Mucosa of descending colon (tissue), 3 donors: ENCODE data around the gene CENPF. TPM values are rescaled to one million over a fixed set of nuclear protein-coding genes. Genes with fewer than 3 reads are reported as not detected.

Experiments used
- ATAC-seq: fragments of 200-7000 bp; cut with Tn5 transposase; one replicate; pipeline ENCODE4 v1.9.1; 2020; ENCODE audit warnings: mild to moderate bottlenecking, moderate library complexity
- DNase-seq, 3 donors: peaks; one replicate each; pipeline ENCODE4 v3.0.0-alpha.2; 2020
- H3K36me3 ChIP-seq: fragments of 200-600 bp; one replicate; pipeline ENCODE4 v1.8.0; 2021; ENCODE audit warnings: low read depth, mild to moderate bottlenecking
- H3K4me1 ChIP-seq: fragments of 200-600 bp; one replicate; pipeline ENCODE4 v1.8.0; 2021; ENCODE audit warnings: low read depth, mild to moderate bottlenecking
- H3K4me3 ChIP-seq: fragments of 200-600 bp; one replicate; pipeline ENCODE4 v1.8.0; 2021; ENCODE audit warnings: mild to moderate bottlenecking
- H3K9me3 ChIP-seq: fragments of 200-600 bp; one replicate; pipeline ENCODE4 v1.8.0; 2021; ENCODE audit warnings: mild to moderate bottlenecking
- intact Hi-C, 2 donors: fragments of 100-400 bp; cut with DNase I in 1 of 2; cut with micrococcal nuclease in 1 of 2; formaldehyde crosslinking; loops; one replicate each; pipeline versions ENCODE4 v1.11.0 to v1.11.1; 2022; cut with DNase I, micrococcal nuclease
- total RNA-seq, 3 donors: library from RNA; stranded (reverse); fragmentation: NEBNext Ultra II Directional in 2 of 3; extraction: Animal tissue kit (Norgen Biotek cat#: 25700) in 2 of 3; gene quantifications; one replicate each; pipeline versions ENCODE4 v1.2.1 to v1.2.4, GENCODE V29; 2021 to 2023
- TF ChIP-seq, protein P1 (sequence below): fragments of 200-600 bp; IDR thresholded peaks from one replicate; pipeline ENCODE4 v1.8.0; 2022; ENCODE audit warnings: antibody characterized with exemption, mild to moderate bottlenecking
- donor health status: DM: no; HTN: no; CAD: no; lungs with moderate emphysema.
- donor health status: DM: no; HTN: no; CAD: no.
- donor health status: DM: no; HTN: yes; CAD: no.

Gene CENPF
- total RNA-seq, 3 donors from 2014 or later = 4.1 to 27.1 (median 6.3) TPM

DNA sequence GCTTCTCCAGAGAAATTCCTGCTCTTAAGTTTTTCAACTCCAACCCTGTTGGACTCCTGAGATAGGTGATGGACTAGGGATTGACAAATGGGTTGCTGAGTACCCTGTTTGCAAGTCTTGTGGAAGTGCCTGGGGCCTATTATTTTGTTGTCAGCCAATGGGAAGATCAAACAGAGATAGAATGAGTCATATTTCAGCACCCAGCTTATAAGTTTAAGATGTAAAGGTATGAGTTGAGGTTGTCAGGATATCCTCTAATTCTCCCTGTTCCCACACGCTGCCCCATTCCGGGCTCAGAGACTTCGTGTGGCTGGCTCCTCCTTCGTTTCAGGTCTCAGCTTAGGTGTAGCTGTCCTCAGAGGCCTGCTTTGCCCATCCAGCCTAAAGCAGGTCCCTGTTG lies 91.8 kb downstream of the CENPF start:
- TF ChIP-seq, protein P1, sequence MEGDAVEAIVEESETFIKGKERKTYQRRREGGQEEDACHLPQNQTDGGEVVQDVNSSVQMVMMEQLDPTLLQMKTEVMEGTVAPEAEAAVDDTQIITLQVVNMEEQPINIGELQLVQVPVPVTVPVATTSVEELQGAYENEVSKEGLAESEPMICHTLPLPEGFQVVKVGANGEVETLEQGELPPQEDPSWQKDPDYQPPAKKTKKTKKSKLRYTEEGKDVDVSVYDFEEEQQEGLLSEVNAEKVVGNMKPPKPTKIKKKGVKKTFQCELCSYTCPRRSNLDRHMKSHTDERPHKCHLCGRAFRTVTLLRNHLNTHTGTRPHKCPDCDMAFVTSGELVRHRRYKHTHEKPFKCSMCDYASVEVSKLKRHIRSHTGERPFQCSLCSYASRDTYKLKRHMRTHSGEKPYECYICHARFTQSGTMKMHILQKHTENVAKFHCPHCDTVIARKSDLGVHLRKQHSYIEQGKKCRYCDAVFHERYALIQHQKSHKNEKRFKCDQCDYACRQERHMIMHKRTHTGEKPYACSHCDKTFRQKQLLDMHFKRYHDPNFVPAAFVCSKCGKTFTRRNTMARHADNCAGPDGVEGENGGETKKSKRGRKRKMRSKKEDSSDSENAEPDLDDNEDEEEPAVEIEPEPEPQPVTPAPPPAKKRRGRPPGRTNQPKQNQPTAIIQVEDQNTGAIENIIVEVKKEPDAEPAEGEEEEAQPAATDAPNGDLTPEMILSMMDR = no peak
- Histone ChIP-seq H3K4me1 (no peaks in the 10 kb centered on the region), H3K9me3 (no peaks in the 10 kb centered on the region), H3K4me3 (no peak overlapping the region), H3K36me3 (no peaks in the 10 kb centered on the region)
- intact Hi-C loops = no loop called here
- DNase-seq (no peak), ATAC-seq (no peak)

DNA sequence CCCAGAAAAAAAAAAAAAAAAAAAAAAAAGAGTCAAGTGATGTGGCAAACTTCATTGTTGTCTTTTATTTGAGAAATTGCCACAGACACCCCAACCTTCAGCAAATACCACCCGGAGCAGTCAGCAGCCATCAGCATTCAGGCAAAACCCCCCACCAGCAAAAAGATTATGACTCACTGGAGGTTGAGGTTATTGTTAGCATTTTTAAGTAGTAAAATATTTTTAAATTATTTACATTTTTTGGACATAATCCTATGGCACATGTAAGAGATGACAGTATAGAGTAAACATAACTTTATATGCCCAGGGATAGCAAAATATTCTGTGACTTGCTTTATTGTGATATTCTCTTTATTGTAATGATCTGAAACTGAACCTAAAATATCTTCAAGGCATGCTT lies 95.6 kb downstream of the CENPF start:
- TF ChIP-seq, protein P1 = no peak
- ATAC-seq = no peak
- no peaks in the 10 kb centered on the region for H3K36me3 ChIP-seq
- intact Hi-C loops = no loop called here
- no peaks in the 10 kb centered on the region for H3K9me3 ChIP-seq
- DNase-seq = no peak
- no peak overlapping the region for H3K4me3 ChIP-seq
- H3K4me1 ChIP-seq = no peaks in the 10 kb centered on the region

DNA sequence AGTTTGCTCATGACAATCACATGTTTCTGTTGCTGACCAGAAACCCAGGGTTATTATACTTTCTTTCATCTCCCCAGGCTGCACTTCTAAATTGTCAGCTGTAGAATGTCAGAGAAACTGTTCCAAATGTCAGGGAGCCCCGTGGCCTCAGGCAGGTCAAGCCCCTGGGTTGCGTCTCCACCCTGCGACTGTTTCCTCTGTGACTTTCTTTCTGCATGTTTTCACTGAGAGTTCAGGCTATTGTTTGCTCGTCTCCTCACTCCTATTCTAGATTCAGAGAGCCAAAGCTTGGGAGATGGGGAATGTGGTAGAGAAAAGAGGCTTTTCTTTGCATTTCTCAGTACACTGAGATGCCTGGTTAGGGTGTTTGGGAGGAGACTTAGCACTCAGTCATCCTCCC lies 97.4 kb downstream of the CENPF start:
- TF ChIP-seq, protein P1 = no peak
- ATAC-seq = no peak
- no peaks in the 10 kb centered on the region for H3K36me3 ChIP-seq
- no peaks in the 10 kb centered on the region for H3K4me1 ChIP-seq
- no peaks in the 10 kb centered on the region for H3K9me3 ChIP-seq
- DNase-seq = no peak
- intact Hi-C loops = no loop called here
- no peak overlapping the region for H3K4me3 ChIP-seq

DNA sequence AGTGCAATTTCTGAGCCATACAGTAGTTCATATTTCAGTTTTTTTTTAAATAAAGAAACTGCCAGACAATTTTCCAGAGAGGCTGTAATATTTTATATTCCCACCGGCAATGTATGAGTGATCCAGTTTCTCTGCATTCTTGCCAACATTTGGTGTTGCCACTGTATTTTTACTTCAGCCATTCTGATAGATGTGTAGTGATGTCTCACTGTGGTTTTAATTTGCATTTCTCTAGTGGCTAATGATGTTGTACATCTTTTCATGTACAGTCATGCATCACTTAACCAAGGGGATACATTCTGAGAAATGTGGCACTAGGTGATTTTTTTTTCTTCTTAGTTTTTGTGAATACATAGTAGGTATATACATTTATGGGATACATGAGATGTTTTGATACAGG lies 99.6 kb downstream of the CENPF start:
- no peaks in the 10 kb centered on the region for H3K36me3 ChIP-seq
- intact Hi-C loops = no loop called here
- H3K4me3 ChIP-seq = no peak overlapping the region
- ATAC-seq (no peak), DNase-seq (no peak)
- TF ChIP-seq, protein P1 = no peak
- H3K9me3 ChIP-seq = no peaks in the 10 kb centered on the region
- no peaks in the 10 kb centered on the region for H3K4me1 ChIP-seq

DNA sequence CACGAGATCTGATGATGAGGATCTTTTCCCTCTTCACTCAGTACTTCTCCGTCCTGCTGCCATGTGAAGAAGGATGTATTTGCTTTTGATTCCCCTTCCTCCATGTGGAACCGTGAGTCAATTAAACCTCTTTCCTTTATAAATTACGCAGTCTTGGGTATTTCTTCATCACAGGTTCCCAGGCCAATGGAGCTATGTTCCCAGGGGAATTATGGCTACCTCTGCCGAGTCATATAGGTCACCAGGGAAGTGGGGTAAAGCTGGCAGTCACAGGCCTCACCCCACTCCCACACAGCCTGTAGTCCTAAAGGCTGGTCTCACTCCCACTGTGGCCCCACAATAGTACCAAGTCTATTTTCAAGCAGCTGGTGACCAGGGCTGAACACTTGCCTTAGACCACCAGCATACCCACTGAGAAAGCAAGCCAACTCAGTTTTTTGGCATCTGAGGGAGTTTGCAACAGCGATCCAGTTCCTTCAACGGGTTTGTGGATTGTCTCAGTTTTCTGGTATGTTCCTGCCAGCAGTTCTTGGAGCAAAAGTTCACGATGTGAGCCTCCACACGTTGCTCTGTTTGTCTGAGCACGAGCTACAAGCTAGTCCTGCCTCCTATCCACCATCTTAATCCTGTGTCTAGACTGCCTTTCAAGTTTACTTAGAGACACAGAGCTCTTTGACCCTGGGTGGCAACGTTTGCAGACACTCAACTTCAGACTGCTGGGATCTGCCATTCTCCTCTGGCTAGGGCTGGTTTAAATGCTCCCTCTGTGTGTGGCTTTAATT lies 104.5 kb downstream of the CENPF start:
- Histone ChIP-seq H3K4me3 (no peak overlapping the region), H3K36me3 (no peaks in the 10 kb centered on the region), H3K4me1 (no peaks in the 10 kb centered on the region), H3K9me3 (no peaks in the 10 kb centered on the region)
- TF ChIP-seq, protein P1 = no peak
- intact Hi-C loops = no loop called here
- ATAC-seq (no peak), DNase-seq (no peak)
